ENCODE results near the gene CEPT1. TPM values are rescaled to one million over a fixed set of nuclear protein-coding genes. Genes with fewer than 3 reads are reported as not detected.
A peak's percentile ranks its signal among the peaks of the same experiment; 100 is the strongest.

Gene CEPT1
- total and polyA plus RNA-seq, 9 of the 15 experiments (the other 6 are each of a cell fraction or from before 2014, with no cell fraction given), result 24.4 to 72.6 (median 42.4) TPM

GRCh38 chr1:111222308-111223125, 82.5 kb downstream of the CEPT1 start (continued):
- peak; percentile 91 for TF ChIP-seq REST (IDR thresholded peaks at IDR 0.05; ENCODE audit: borderline replicate concordance)
- TF ChIP-seq REST (CRISPR knock-in tag; IDR thresholded peaks at IDR 0.05; ENCODE audit: low read depth), result no peak
- no peak for TF ChIP-seq ZNF76 (CRISPR knock-in tag; IDR thresholded peaks at IDR 0.05; ENCODE audit: borderline replicate concordance)
- TF ChIP-seq TCFL5 (CRISPR knock-in tag; conservative IDR thresholded peaks at IDR 0.05), result no peak
- TF ChIP-seq ARHGAP35 (IDR thresholded peaks at IDR 0.05; ENCODE audit: partially characterized antibody), result no peak
- TF ChIP-seq ZNF212 (CRISPR knock-in tag; IDR thresholded peaks at IDR 0.05), result no peak
- TF ChIP-seq NUFIP1 (IDR thresholded peaks at IDR 0.05; ENCODE audit: partially characterized antibody), result no peak
- TF ChIP-seq JUND (IDR thresholded peaks at IDR 0.05; ENCODE audit: borderline replicate concordance, low read depth, low read length), result peak; percentile 52; the same call in 1 of the 2 replicates
- TF ChIP-seq JUND (tag; IDR thresholded peaks at IDR 0.05; ENCODE audit: borderline replicate concordance, low read depth, low read length), result peak; percentile 33; the same call in 2 of the 3 replicates
- TF ChIP-seq PHTF2 (CRISPR knock-in tag; IDR thresholded peaks at IDR 0.05), result no peak
- TF ChIP-seq PRPF4 (IDR thresholded peaks at IDR 0.05; ENCODE audit: insufficient read depth, low read depth, low read length, poor library complexity, severe bottlenecking), result no peak
- TF ChIP-seq ARID2 (IDR thresholded peaks at IDR 0.05), result peak; percentile 50; the same call in 1 of the 2 replicates
- TF ChIP-seq MTA1 (IDR thresholded peaks at IDR 0.05; ENCODE audit: borderline replicate concordance), result no peak
- no peak for TF ChIP-seq DLX4 (CRISPR knock-in tag; IDR thresholded peaks at IDR 0.05)
- TF ChIP-seq HNRNPLL (IDR thresholded peaks at IDR 0.05; ENCODE audit: low read depth, low read length, poor library complexity, severe bottlenecking), result no peak
- TF ChIP-seq MNT (conservative IDR thresholded peaks at IDR 0.05), result no peak
- no peak for TF ChIP-seq MCM3 (IDR thresholded peaks at IDR 0.05)
- TF ChIP-seq ZNF143 (CRISPR knock-in tag; IDR thresholded peaks at IDR 0.05), result no peak

Measured in K562 (cell line).